LNCaP clone FGC (cell line): ENCODE measurements around the gene SBSN.

Source experiments
- DNase-seq: peaks from one replicate; pipeline ENCODE4 v3.0.0-alpha.2; 2011; ENCODE audit warnings: low read depth
- H3K4me3 ChIP-seq: 2 replicates; pipeline ENCODE4 v1.5.1; 2011; ENCODE audit warnings: mild to moderate bottlenecking, low read depth, low read length, control low read depth
- TF ChIP-seq, protein P1 (sequence below): IDR thresholded peaks from 2 replicates; pipeline ENCODE4 v1.5.1; 2012; ENCODE audit warnings: mild to moderate bottlenecking; ENCODE audit not compliant: control insufficient read depth, insufficient read depth; ENCODE audit errors: extremely low read depth

SBSN gene

DNA sequence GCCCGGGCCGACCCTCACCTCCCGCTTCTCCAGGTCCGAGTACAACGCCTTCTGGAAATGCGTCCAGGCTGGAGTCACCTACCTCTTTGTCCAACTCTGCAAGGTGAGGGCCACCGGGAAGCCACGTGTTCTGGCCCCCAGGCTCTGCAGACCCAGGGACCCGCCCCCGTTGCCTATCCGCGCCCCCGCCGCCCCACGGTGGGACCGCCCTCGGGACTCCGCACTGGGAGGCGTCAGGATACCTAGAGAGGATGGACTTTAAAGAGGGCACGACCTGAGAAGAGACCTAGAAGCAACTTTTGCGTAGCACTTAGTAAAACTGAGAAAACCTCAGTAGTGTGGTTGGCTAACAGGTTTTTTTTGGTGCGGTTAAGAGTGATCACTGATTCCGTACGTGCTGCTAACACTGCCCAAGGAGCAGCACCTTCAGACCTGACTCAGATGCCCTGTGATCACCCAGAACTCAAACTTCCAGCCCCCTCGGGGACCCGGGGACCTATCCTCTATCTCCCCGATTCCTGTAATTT, 17.8 kb upstream of the SBSN start:
- no peak for DNase-seq
- H3K4me3 ChIP-seq = peak overlapping the region; percentile 98
- TF ChIP-seq, protein P1, sequence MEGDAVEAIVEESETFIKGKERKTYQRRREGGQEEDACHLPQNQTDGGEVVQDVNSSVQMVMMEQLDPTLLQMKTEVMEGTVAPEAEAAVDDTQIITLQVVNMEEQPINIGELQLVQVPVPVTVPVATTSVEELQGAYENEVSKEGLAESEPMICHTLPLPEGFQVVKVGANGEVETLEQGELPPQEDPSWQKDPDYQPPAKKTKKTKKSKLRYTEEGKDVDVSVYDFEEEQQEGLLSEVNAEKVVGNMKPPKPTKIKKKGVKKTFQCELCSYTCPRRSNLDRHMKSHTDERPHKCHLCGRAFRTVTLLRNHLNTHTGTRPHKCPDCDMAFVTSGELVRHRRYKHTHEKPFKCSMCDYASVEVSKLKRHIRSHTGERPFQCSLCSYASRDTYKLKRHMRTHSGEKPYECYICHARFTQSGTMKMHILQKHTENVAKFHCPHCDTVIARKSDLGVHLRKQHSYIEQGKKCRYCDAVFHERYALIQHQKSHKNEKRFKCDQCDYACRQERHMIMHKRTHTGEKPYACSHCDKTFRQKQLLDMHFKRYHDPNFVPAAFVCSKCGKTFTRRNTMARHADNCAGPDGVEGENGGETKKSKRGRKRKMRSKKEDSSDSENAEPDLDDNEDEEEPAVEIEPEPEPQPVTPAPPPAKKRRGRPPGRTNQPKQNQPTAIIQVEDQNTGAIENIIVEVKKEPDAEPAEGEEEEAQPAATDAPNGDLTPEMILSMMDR = no peak

GRCh38 chr19:35545001-35545854, 17.1 kb upstream of the SBSN start, which contains the start of gene TMEM147:
TSS of gene TMEM147 (plus strand) at chr19:35545626. CDS start at chr19:35545740, 114 bp downstream.
- peak within 1 kb of the TSS; percentile 98 for H3K4me3 ChIP-seq
- DNase-seq = peak; percentile 59
- TF ChIP-seq, protein P1 = no peak

GRCh38 chr19:35544110-35544802, 16.1 kb upstream of the SBSN start:
- TF ChIP-seq, protein P1 = no peak
- no peak for DNase-seq
- H3K4me3 ChIP-seq = peak overlapping the region; percentile 98

- H3K4me3 ChIP-seq = no peak overlapping the region
- no peak for DNase-seq
- TF ChIP-seq, protein P1 = no peak
Measured at GRCh38 chr19:35543280-35544109, 15.4 kb upstream of the SBSN start.

GRCh38 chr19:35542209-35542608, 14.1 kb upstream of the SBSN start:
- TF ChIP-seq, protein P1 = no peak
- no peak overlapping the region for H3K4me3 ChIP-seq
- no peak for DNase-seq

DNA sequence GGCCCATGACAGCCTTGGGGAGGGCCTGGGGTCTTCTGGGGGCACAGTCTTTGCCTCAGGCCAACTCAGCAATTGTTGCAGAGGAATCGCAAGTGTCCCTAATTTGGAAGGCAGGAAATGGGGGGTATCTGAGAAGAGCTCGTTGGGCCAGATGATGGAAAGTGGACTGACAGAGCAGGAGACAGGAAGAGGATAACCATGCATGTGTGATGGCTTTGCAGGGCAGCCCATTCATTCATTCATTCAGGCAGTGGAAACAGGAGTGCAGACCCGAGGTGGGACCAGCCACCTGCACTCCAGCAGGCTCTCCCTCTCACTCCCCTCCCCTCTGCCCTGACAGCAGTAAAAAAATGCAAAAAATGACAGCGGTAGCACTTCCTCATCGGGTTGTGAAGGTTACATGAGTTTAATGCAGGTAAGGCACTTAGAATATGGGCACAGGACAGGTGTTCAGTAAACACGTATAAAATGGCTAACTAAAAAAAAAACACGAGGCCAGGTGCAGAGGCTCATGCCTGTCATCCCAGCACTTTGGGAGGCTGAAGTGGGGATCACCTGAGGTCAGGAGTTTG, 12.3 kb upstream of the SBSN start:
- no peak for DNase-seq
- H3K4me3 ChIP-seq = no peak overlapping the region
- TF ChIP-seq, protein P1 = no peak
